Measurements from ENCODE around the gene ILDR2.

DNA sequence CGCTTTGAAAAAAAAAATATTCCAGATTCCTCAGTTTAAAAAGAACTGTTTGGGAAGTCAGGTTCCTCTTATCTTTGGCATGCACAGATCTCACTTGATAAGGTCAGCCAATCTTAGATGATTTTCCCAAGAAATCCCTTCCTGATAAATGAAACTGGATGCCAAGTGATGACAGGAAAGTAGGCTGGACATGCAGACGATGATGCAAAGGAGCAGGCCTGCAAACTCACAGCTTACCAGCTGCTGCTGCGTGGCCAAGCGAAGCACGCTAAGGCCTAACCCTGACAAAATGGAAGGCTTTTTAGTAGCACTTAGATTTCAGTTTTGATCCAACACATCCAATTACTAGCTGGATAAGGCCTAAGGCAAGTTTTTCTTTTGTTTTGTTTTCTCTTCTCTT lies 109.4 kb downstream of the ILDR2 start:
- TF ChIP-seq, protein P1, sequence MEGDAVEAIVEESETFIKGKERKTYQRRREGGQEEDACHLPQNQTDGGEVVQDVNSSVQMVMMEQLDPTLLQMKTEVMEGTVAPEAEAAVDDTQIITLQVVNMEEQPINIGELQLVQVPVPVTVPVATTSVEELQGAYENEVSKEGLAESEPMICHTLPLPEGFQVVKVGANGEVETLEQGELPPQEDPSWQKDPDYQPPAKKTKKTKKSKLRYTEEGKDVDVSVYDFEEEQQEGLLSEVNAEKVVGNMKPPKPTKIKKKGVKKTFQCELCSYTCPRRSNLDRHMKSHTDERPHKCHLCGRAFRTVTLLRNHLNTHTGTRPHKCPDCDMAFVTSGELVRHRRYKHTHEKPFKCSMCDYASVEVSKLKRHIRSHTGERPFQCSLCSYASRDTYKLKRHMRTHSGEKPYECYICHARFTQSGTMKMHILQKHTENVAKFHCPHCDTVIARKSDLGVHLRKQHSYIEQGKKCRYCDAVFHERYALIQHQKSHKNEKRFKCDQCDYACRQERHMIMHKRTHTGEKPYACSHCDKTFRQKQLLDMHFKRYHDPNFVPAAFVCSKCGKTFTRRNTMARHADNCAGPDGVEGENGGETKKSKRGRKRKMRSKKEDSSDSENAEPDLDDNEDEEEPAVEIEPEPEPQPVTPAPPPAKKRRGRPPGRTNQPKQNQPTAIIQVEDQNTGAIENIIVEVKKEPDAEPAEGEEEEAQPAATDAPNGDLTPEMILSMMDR (IDR thresholded peaks at IDR 0.05; ENCODE audit: insufficient read depth, low read depth, low read length): no peak
- TF ChIP-seq EZH2 (IDR thresholded peaks at IDR 0.05; ENCODE audit: insufficient read depth, low read length): no peak
